Measurements from ENCODE around the gene ENPP1. TPM values are rescaled to one million over a fixed set of nuclear protein-coding genes. Genes with fewer than 3 reads are reported as not detected.

Gene ENPP1
- polyA plus RNA-seq, 1 experiment, result 30.4 TPM

GRCh38 chr6:131924881-131925474 lies 117.2 kb downstream of the ENPP1 start:
- H3K4me3 ChIP-seq (ENCODE audit: low read depth, low read length), result no peak overlapping the region
- H3K27ac ChIP-seq (ENCODE audit: low read depth, low read length), result no peak overlapping the region
- POLR2A ChIA-PET, result interaction anchor here (0.7 to 1.4 kb wide), 4 partner anchors 13 to 374 kb away, joined by 3 to 12 read pairs (median 4); partner anchors contain the start of gene CCN2
- no peaks in the 10 kb centered on the region for H3K27me3 ChIP-seq (ENCODE audit: control insufficient read depth, insufficient read depth, low read length)
- CTCF ChIA-PET, result interaction anchor here (0.6 to 6.5 kb wide), 57 partner anchors 9 to 694 kb away, joined by 3 to 147 read pairs (median 4); no protein-coding TSS in a partner anchor
- TF ChIP-seq, protein P1, sequence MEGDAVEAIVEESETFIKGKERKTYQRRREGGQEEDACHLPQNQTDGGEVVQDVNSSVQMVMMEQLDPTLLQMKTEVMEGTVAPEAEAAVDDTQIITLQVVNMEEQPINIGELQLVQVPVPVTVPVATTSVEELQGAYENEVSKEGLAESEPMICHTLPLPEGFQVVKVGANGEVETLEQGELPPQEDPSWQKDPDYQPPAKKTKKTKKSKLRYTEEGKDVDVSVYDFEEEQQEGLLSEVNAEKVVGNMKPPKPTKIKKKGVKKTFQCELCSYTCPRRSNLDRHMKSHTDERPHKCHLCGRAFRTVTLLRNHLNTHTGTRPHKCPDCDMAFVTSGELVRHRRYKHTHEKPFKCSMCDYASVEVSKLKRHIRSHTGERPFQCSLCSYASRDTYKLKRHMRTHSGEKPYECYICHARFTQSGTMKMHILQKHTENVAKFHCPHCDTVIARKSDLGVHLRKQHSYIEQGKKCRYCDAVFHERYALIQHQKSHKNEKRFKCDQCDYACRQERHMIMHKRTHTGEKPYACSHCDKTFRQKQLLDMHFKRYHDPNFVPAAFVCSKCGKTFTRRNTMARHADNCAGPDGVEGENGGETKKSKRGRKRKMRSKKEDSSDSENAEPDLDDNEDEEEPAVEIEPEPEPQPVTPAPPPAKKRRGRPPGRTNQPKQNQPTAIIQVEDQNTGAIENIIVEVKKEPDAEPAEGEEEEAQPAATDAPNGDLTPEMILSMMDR (IDR thresholded peaks at IDR 0.05; ENCODE audit: low read depth, low read length), result peak; percentile 65
- peak; percentile 24 for DNase-seq (ENCODE audit: low read depth, low spot score)
- H3K9me3 ChIP-seq (ENCODE audit: control insufficient read depth, insufficient read depth, low read length), result peaks cover 3% of the 10 kb centered on the region; the same call in 1 of the 2 replicates

DNA sequence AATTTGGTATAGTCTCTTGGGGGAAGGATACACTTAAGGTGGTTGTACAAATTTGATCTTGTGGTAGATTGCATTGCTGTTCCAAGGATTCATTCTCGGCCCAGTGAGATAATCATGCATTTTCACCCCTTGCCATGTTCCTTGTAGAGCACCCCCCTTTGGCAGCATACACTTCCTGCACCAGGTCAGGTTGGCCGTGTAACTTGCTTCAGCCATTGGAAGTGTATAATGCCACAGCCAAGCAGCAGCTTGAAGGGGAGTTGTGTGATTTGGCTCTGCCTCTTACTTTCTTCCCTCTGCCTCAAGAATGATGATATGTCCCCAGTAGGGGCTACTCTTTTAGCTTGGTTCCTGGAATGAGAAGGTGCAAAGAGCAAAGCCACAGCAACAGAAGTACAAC lies 121.4 kb downstream of the ENPP1 start:
- Histone ChIP-seq H3K4me3 (ENCODE audit: low read depth, low read length) (no peak overlapping the region), H3K27me3 (ENCODE audit: control insufficient read depth, insufficient read depth, low read length) (no peaks in the 10 kb centered on the region), H3K27ac (ENCODE audit: low read depth, low read length) (no peak overlapping the region), H3K9me3 (ENCODE audit: control insufficient read depth, insufficient read depth, low read length) (no peaks in the 10 kb centered on the region)
- CTCF ChIA-PET, result interaction anchor here (0.6 to 10.6 kb wide), 5 partner anchors 14 to 350 kb away, joined by 3 to 61 read pairs (median 13); no protein-coding TSS in a partner anchor
- POLR2A ChIA-PET, result no interaction called here
- TF ChIP-seq, protein P1 (IDR thresholded peaks at IDR 0.05; ENCODE audit: low read depth, low read length), result 0 out of 2 replicates have a peak, but pooled peaks have one; percentile 10
- no peak for DNase-seq (ENCODE audit: low read depth, low spot score)

DNA sequence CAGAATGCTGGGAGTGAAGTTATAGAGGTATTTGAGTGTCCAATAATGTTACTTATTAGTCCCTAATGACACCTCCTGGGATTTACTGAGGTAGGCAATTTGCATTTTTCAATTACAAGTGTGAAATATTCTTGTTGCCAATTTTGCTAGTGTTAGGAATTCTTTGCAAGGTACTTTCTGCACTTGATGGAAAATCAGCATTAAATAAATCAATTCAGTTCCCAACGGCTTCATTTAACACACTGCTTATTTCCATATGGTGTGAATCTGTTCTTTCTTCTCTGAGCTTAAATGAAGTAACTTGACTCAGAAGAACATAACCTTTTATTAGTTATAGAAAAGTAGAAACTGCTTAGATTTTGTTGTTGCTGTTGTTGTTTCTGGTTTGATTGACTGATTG lies 122.2 kb downstream of the ENPP1 start:
- TF ChIP-seq, protein P1 (IDR thresholded peaks at IDR 0.05; ENCODE audit: low read depth, low read length), result no peak
- DNase-seq (ENCODE audit: low read depth, low spot score), result no peak
- Histone ChIP-seq H3K4me3 (ENCODE audit: low read depth, low read length) (no peak overlapping the region), H3K27me3 (ENCODE audit: control insufficient read depth, insufficient read depth, low read length) (no peaks in the 10 kb centered on the region), H3K9me3 (ENCODE audit: control insufficient read depth, insufficient read depth, low read length) (no peaks in the 10 kb centered on the region), H3K27ac (ENCODE audit: low read depth, low read length) (no peak overlapping the region)
- ChIA-PET CTCF (interaction anchor here (0.6 to 10.6 kb wide), 5 partner anchors 15 to 370 kb away, joined by 3 to 61 read pairs (median 13); no protein-coding TSS in a partner anchor), POLR2A (interaction anchor here (1.5 kb wide), 1 partner anchor 21 kb away, joined by 5 read pairs; the partner anchor contains the start of gene CCN2)

GRCh38 chr6:131931063-131931750 lies 123.4 kb downstream of the ENPP1 start:
- POLR2A ChIA-PET, result interaction anchor here (0.6 to 1.5 kb wide), 3 partner anchors 20 to 118 kb away, joined by 3 to 6 read pairs (median 5); partner anchors contain the start of gene CCN2
- Histone ChIP-seq H3K9me3 (ENCODE audit: control insufficient read depth, insufficient read depth, low read length) (no peaks in the 10 kb centered on the region), H3K27ac (ENCODE audit: low read depth, low read length) (no peak overlapping the region), H3K27me3 (ENCODE audit: control insufficient read depth, insufficient read depth, low read length) (no peaks in the 10 kb centered on the region), H3K4me3 (ENCODE audit: low read depth, low read length) (no peak overlapping the region)
- TF ChIP-seq, protein P1 (IDR thresholded peaks at IDR 0.05; ENCODE audit: low read depth, low read length), result no peak
- DNase-seq (ENCODE audit: low read depth, low spot score), result no peak
- CTCF ChIA-PET, result interaction anchor here (0.7 to 10.6 kb wide), 10 partner anchors 15 to 553 kb away, joined by 3 to 61 read pairs (median 6); no protein-coding TSS in a partner anchor

Measured in AG04450 (cell line).